HG02884 (cell line): Measurements from ENCODE around the gene ZNF587B.
"Not testable (repeated sequence)": the region's sequence is repeated elsewhere in the genome, so short reads cannot be mapped to it uniquely, and the experiment has no call there.

ENCODE experiments used
- ATAC-seq: cut with Tn5 transposase; IDR thresholded peaks from one replicate; pipeline ENCODE4 v1.9.1; 2021; ENCODE audit warnings: mild to moderate bottlenecking, moderate library complexity; ENCODE audit not compliant: unreplicated experiment

The ZNF587B gene

DNA sequence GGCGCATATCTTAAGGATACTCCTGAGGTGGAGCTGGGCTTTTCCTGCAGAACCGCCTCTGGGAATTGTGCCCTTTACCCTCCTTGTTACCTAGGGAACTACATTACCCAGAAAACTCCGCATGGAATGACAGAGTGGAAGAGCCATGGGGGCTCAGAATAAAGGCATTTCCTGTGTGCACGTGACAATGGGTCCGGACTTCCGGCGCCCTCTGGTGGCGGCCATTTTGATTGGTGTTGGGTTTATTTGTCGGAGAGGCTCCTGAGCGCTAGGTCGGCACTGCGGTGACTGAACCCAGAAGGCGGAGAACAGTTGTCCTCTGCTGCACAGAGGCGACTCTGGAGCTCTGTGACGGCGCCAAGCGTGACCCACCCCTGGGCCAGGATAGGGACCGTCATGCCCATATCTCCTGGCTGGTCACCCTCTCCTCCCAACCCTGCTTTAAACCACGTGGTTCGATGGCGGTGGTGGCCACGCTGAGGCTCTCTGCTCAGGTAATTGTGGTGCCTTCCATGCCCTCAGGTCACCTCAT is at the start of gene ZNF587B:
ZNF587B (plus strand) TSS at position 229 of the 532 bp plus-strand sequence; CDS start at position 459, 230 bp downstream.
- ATAC-seq = no peak

DNA sequence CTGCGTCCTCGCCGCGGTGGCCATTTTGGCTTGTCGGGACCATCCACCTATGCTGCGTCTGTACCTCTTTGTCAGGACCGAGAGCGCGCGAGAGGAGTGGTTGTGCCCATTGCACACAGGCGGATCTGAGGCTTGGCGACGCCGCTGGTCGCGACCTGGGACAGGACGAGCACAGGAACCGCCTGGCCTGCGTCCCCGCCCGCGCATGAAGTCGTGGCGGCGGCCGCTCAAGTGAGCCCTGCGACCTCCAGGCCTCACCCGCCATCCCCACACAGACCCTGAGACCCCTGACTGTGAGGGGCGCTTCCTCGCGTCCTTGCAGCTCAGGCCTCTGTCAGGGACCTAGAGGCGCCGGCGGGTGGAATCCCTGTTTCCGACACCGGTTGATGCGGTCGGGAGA is 43.8 kb upstream of the ZNF587B start:
- no peak for ATAC-seq

DNA sequence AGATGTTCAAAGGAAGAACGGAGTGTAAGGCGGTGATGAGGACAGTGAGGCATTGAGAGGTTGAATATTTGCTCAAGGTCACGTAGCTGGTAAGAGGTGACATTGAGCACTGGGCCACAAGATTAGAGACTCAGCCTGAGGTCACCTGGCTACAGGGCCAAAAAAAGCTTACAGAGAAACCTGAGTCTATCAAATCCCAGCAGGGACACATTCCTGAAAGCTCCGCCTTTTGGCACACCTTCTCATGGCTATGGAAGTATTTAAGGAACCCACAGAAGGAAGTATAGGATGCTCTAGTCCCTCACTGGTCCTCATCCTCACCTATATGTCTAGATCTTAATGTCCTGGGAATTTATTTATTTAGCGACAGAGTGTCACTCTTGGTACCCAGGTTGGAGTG is 43.2 kb upstream of the ZNF587B start:
- ATAC-seq = no peak

DNA sequence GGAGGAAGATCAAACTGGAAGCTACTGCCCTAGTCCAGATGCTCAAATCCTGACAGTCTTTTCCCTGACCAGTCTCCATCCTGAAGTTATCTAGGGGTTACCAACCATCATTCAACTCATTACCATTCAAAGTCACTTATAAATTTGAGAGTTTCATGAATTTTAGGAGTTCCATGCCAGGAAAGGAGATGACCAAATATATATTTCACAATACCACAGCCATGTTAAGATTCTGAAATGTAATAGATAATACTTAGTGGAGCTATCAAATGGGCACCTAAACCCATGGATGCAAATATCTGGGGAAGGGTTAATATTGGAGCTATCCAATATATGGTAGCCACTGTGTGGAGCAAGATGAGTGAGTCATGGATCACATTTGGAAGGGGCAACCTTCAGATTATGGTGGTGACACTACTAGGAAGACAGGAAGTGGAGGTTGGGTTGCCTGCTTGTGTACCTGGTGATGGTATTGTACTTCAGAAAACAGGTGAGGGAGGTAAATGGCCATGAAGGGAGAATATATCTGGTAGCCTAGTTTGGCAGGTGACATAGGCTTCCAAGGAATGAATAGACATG is 41.9 kb upstream of the ZNF587B start:
- no peak for ATAC-seq

DNA sequence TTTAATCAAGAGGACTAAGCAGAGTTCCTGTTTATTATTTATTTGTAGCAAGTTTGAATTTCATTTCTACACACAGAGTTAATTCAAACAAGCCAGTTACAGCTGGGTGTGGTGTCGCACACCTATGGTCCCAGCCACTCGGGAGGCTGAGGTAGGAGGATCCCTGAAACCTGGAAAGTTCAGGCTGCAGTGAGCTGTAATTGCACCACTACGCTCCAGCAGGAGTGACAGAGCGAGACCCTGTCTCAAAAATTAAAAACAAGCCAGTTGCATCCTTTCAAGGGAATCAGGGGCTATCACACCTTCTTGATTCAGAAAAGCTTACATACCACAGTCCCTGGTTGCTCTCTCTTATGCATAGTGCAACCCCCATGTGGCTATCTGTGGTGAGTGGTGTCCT is 40.8 kb upstream of the ZNF587B start:
- no peak for ATAC-seq

DNA sequence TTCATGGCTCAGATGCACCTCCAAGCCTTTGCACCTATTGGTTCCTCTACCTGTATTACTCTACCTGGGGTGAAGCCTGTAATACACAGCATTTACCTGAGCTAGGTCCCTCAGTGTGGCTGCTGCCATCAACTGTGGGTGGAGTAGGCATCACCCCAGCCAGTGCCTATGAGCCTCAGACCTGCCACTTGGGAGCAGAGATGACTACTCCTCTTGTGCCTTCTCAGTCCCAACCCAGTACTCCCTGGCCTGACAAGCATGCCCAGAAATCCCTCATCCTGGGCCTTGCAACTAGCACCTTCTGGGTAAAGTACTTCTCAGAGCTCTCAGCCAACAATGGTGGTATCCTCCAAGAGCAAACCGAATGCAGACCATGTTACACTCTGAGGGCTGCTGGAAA is 33.5 kb upstream of the ZNF587B start:
- ATAC-seq = not testable (repeated sequence)

DNA sequence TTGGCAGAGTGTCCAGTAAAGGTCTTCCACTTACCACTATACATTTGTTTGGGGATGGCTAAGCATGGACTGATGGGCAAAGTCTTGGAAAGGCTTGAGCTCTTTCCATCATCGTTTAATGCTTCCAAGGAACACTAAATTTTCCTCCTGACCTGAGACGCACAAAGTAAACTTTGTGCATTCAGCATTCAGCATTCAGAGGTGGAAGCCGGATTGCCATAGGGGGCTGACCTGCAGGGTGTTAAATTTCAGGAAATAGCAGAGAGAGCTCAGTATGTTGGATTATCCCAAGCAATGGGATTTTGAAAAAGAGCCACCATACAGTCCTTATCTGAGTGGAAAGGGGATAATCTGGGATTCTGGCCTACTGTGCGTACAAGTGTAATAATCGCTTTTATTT is 29.4 kb upstream of the ZNF587B start:
- ATAC-seq = no peak

DNA sequence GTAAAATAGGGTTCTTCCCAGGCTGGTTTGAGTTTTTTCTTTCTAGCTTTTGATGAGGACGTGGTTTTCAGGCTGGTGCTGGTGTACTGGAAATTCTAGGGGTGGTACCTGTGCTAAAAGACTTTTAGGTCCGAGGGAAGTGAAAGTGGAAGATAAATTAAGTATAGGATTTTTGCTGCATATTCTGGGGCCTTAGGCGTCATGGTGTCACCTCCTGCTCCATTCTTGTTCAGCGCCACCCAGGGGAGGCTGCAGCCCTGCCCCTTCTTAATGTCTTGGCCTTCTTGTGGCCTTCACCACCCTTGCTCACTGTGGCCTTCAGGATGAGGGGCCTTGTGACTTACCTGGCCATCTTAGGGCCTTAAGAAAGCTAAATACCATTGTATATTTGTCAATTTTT is 27.8 kb upstream of the ZNF587B start:
- ATAC-seq = no peak

DNA sequence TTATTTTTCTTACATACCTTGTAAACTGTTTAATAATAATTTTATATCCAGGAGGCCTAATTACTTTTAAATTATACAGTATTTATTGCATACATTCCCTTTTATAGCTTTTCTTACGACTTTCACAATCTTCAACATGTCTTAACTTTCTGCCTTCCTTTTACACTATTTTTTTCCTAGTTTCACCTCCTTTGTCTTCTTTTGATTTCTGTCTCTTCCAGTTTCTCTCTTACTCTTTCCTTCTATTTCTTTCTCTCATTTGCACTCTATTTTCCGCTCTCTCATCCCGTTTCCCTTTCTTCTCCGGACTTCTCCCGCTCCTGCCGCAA is 26.9 kb upstream of the ZNF587B start:
- ATAC-seq = no peak

DNA sequence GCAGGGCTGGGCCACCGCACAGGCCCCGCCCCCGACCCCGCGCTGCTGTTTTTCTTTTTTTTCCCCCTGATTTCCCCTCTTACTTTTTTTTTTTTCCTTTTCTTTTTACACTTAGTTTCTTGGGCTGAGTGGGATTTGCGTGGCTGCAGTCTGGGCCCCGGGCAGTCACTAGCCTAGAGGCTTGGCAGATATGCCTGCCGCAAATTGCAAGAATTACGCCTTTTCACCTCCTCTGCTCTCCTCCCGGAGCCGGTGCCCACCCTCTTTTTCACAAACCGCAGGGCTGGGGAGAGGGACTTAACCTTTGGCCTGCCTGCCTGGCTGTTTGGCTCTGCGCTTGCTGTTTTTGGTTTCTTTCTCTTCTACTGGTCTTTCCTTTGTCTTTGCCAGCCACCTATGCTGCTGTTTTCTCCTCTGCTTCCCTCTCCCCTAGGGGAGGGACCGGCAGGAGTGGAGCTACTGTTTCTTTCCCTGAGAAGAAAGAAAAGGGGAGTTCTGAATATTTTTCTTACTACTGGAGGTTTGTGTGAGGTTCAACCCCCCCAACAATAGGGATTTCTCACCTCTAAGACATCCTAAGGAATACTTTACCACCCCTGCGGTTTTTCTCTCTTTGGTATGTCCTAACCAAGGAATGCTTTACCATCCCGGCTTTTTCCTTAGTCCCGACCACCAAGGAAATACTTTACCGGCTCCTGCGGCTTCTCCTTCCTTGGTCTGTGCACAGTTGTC is 26.3 kb upstream of the ZNF587B start:
- ATAC-seq = no peak

DNA sequence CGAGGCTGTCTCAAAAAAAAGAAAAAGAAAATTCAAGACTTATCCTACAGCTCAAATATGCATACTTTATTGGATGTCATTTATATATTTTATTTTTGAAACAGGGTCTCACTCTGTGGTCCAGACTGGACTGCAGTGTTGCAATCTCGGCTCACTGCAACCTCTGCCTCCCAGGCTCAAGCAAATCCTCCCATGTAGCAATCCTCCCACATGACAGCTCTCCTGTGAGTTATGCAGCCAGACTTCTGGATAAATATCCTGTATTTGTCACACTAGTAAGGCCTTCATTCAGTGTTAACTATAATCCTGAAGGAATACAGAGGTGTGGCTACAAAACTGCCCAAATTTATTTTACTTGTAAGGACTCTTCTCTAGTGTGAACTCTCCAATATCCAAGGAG is 22.6 kb upstream of the ZNF587B start:
- ATAC-seq = no peak

DNA sequence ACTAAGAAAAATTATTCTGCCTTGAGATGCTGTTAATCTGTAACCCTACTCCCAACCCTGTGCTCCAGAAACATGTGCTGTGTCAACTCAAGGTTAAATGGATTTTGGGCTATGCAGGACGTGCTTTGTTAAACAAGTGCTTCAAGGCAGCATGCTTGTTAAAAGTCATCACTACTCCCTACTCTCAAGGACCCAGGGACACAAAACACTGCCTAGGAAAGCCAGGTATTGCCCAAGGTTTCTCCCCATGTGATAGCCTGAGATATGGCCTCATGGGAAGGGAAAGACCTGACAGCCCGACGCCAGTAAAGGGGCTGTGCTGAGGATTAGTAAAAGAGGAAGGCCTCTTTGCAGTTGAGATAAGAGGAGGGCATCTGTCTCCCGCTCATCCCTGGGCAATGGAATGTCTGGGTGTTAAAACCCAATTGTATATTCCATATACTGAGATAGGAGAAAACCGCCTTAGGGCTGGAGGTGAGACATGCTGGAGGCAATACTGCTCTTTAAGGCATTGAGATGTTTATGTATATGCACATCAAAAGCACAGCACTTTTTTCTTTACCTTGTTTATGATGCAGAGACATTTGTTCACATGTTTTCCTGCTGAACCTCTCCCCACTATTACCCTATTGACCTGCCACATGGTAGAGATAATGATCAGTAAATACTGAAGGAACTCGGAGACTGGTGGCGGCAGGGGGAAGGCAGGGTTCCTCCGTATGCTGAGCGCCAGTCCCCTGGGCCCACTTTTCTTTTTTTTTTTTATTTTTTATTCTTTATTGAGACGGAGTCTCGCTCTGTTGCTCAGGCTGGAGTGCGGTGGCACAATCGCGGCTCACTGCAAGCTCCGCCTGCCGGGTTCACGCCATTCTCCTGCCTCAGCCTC is 19.4 kb upstream of the ZNF587B start:
- not testable (repeated sequence) for ATAC-seq

DNA sequence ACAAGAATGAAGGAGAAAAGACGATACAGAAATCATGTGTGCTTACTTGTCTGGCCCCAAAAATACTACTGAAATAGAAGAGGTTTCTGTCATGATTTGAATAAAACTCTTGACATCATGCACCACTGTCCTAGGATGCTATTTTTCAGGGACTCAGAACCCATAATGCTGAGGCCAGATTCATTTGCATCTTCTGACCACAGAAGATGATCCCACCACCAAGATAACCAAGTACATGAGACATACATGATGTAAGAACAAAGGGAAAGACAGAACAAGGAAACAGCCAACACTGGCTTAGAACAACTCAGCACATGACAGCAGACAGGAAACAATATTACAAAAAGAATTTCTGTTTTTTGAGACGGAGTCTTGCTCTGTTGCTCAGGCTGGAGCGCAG is 17.9 kb upstream of the ZNF587B start:
- ATAC-seq = no peak

DNA sequence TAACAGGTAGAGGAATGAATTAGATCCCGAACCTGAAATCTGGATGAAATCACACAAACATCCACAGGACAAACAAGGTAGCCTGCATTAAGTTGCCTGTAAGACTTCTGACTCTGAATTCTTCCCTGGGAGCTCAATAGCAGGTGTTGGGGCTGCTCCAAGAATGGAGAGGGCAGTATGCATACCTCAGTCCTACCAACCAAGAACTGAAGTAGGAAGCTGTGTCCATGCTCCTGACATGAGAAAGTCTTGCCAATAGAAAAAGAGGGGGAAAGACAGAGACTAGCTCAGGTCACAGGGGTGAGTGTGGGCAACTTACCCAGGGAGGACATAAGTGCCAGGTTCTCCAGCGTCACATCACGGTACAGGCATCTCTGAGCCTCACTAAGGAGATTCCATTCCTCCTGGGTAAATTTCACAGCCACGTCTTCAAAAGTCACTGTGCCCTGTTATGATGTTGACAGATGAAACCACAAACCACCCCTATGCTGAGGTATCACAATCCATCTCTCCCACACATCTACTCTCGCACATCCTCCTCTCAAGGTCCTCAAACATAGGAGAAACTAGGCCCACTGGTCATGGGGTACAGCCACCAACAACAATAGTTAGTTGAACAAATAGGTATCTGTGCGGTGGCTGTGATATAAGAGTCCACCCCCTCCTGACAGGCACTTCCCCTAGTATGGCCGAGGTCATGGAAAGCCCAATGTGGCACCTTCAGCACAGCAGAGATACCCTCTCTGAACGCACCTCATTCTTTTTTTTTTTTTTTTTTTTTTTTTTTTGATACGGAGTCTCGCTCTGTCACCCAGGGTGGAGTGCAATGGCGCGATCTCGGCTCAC is 16.9 kb upstream of the ZNF587B start:
- ATAC-seq = not testable (repeated sequence)

DNA sequence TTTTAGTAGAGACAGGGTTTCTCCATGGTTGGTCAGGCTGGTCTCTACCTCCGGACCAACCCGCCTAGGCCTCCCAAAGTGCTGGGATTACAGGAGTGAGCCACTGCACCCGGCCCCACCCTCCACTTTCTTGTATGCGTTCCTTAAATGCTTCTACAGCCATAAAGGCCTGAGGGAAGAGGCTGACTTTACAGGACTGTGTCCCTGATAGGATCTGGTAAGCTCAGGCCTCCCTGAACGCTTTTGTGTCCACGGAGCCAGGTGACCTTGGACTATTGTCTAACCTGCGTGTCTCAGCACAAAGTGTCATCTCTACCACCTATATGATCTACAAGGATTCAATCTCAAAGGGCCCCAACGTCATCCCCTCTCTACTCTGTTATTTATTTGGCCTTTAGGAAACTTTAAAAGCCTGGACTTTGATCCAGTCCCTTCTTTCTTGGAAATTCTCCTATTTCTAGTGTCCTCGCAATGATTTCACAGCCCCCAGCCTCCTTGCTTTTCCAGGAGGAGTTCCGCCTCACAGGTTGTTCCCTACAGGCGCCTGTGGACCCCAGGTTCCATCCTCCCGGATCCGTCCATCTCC is 16.1 kb upstream of the ZNF587B start:
- no peak for ATAC-seq

DNA sequence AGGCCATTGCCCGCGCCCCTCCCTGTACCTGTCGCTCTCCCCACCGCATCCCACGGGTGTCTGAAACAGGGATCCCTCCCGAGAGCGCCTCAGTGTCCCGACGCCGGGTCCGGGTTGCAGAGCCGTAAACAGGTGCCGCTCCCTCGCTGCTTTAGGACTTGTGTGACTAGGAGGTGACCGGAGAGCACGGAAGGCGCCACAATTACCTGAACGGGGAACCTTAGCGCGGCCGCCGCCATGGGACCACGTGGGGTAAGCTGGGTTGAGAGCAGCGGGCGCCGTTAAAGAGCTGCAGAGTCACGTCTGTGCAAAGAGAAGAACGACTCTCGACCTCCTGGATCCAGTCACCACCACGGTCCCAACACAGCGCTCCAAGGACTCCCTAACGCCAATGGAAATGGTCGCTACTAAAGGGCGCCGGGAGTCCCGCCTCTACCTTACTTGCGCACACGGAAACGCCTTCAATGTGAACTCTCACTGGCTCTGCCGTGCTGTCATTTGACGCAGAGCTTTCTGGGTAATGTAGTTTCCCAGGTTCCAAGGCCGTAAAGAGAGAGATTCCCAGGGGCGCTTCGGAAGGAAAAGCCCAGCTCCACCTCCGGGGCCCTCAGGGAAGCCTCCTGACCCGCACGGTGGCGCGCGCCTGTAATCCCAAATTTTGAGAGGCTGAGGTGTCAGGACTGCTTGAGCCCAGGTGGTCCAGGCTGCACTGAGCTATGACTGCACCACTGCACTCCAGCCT is 15.4 kb upstream of the ZNF587B start, which contains the start of gene ZNF552:
ZNF552 (minus strand) TSS at position 409 of the 742 bp plus-strand sequence; CDS start at position 239, 170 bp downstream.
- peak; percentile 78 for ATAC-seq

DNA sequence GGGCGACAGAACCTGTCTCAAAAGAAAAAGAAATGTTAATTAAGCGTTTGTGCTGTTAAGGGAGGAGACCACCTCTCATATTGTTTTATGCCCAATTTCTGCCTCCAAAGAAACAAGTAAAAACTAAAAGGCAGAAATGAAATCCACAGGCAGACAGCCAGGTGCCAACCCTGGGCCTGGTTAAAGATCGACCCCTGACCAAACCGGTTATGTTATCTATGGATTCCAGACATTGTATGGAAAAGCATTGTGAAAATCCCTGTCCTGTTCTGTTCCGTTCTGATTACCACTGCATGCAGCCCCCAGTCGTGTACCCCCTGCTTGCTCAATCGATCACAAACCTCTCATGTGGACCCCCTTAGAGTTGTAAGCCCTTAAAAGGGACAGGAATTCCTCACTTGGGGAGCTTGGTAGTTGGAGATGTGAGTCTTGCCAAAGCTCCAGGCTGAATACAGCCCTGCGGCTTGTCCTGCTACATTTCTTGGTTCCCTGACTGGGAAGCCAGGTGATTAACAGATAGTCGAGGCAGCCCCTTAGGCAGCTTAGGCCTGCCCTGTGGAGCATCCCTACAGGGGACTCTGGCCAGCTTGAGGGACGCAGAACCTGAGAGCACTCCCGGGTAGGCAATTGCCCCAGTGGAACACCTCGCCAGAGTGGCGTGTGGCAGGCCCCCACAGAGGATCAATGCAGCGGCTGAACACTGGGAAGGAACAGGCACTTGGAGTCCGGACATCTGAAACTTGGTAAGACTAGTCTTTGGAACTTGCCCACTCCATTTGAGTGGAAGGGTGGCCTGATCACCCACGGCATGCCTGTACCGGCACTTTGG is 14.6 kb upstream of the ZNF587B start:
- ATAC-seq = no peak

DNA sequence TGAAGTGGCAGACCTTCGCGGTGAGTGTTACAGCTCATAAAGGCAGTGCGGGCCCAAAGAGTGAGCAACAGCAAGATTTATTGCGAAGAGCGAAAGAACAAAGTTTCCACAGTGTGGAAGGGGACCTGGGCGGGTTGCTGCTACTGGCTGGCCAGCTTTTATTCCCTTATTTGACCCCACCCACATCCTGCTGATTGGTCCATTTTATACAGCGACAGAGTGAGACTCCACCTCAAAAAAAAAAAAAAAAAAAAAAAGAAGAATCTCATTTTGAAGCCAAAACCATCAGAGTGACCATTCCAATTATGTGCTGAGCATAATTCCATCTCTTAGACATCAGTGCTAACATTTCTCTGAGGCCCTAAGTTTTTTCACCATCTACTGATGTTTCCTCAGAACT is 13.4 kb upstream of the ZNF587B start:
- ATAC-seq = no peak

DNA sequence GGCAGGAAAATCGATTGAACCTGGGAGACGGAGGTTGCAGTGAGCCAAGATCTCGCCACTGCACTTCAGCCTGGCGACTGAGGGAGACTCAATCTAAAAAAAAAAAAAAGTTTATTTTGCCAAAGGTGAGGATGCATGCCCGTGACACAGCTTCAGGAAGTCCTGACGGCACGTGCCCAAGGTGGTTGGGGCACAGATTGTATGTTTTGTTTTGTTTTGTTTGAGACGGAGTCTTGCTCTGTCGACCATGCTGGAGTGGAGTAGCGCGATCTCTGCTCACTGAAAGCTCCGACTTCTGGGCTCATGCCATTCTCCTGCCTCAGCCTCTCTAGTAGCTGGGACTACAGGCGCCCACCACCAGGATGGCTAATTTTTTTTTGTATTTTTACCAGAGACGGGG is 12.1 kb upstream of the ZNF587B start:
- no peak for ATAC-seq
